GM06990 (cell line): Measurements from ENCODE around the gene UBXN4.

Source experiments
- DNase-seq: peaks from one replicate; pipeline ENCODE4 v3.0.0-alpha.2; 2011; ENCODE audit not compliant: insufficient read length; ENCODE audit errors: extremely low read depth
- H3K27me3 ChIP-seq: replicated peaks from 2 replicates; pipeline ENCODE4 v1.6.0; 2011; ENCODE audit warnings: low read length; ENCODE audit not compliant: control insufficient read depth, insufficient read depth
- H3K36me3 ChIP-seq: 2 replicates; pipeline ENCODE4 v1.5.1; 2011; ENCODE audit warnings: low read length; ENCODE audit not compliant: control insufficient read depth, insufficient read depth
- H3K4me3 ChIP-seq: replicated peaks from 2 replicates; pipeline ENCODE4 v1.5.1; 2011; ENCODE audit warnings: low read depth, mild to moderate bottlenecking, control low read depth, low read length
- CTCF ChIP-seq: IDR thresholded peaks from 2 replicates; pipeline ENCODE4 v1.5.1; 2011; ENCODE audit warnings: low read length, control low read depth, mild to moderate bottlenecking, inconsistent platforms; ENCODE audit not compliant: insufficient read depth, poor library complexity, severe bottlenecking

UBXN4 gene

DNA sequence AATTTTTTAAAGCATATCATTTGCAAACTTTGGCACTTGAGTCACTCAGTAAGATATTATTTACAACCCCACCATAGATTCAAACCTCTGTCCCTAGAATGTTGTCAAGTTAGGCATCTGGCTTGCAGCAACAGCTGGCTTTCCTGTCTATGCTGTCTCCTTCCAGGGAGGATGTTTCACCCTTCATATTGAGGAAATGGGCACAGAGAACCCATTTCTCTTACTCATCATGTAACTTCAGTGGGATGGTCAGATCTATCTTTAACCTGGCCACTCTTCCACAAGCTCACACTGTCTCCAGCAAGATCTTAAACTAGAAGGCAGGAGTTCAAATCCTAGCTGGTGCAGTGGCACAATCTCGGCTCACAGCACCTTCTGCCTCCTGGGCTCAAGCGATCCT is 79.5 kb downstream of the UBXN4 start:
- Histone ChIP-seq H3K4me3 (no peak overlapping the region; the same call in 1 of the 2 replicates), H3K27me3 (no peaks in the 10 kb centered on the region), H3K36me3 (no peaks in the 10 kb centered on the region)
- TF ChIP-seq CTCF: no peak
- DNase-seq: no peak

DNA sequence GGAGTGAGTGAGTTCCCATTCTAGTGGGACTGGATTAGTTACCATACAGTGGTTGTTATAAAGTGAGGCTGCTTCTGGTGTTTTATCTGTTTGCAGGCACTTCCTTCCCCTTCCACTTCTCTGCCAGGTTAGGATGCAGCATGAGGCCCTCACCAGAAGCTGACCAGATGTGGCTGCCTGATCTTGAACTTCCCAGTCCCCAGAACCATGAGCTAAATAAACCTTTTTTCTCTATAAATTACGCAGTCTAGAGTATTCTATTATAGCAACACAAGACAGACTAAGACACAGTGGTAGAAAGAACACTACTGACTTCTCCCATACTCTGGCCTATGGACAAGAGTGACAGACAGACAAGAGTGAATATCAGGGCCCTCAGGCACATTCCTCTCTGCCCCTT is 81.2 kb downstream of the UBXN4 start:
- H3K4me3 ChIP-seq: no peak overlapping the region

DNA sequence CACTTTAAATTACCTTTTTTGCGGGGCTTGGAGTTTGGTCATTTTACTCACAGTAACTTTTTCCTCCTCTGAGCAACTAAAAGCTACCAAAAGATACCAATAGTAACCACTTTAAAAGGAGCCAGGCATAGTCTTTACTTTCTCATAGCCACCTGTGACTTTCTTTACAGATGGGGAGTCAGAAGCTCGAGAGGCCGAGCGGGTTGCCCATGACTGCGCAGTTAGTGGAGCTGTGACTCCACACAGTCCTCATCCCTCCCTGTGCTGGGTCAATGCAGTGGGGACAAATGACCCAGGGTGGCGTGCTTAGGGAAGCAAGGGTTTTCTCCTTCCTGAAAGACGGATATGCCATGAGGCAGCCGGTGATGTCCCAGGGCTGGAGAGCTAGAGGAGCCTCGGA is 83.5 kb downstream of the UBXN4 start:
- no peak for DNase-seq
- Histone ChIP-seq H3K27me3 (no peaks in the 10 kb centered on the region), H3K36me3 (no peaks in the 10 kb centered on the region), H3K4me3 (no peak overlapping the region)
- TF ChIP-seq CTCF: no peak

More for the DNA sequence above, 81.2 kb downstream of the UBXN4 start:
- Histone ChIP-seq H3K36me3 (no peaks in the 10 kb centered on the region), H3K27me3 (no peaks in the 10 kb centered on the region)
- TF ChIP-seq CTCF: no peak
- no peak for DNase-seq

GRCh38 chr2:135825550-135826176 is 84.0 kb downstream of the UBXN4 start:
- TF ChIP-seq CTCF: no peak
- no peak for DNase-seq
- no peak overlapping the region for H3K4me3 ChIP-seq

GRCh38 chr2:135826544-135826943 is 84.9 kb downstream of the UBXN4 start:
- DNase-seq: no peak
- Histone ChIP-seq H3K27me3 (no peaks in the 10 kb centered on the region), H3K36me3 (no peaks in the 10 kb centered on the region; the same call in 1 of the 2 replicates), H3K4me3 (no peak overlapping the region)
- no peak for TF ChIP-seq CTCF

More at GRCh38 chr2:135825550-135826176, 84.0 kb downstream of the UBXN4 start:
- H3K27me3 ChIP-seq: no peaks in the 10 kb centered on the region
- no peaks in the 10 kb centered on the region for H3K36me3 ChIP-seq
